CD14-positive monocyte (primary cell): Measurements from ENCODE around the gene TTC38. TPM values are rescaled to one million over a fixed set of nuclear protein-coding genes. Genes with fewer than 3 reads are reported as not detected.
A peak's percentile ranks its signal among the peaks of the same experiment; 100 is the strongest.

Source experiments
- DNase-seq, 3 donors: peaks; one replicate each; pipeline ENCODE4 v3.0.0-alpha.2; 2011 to 2022
- H2AFZ ChIP-seq: 2 replicates; pipeline ENCODE4 v1.6.0; 2012; ENCODE audit warnings: mild to moderate bottlenecking, low read depth, low read length, inconsistent platforms; ENCODE audit not compliant: insufficient read depth, poor library complexity, severe bottlenecking
- H3K27ac ChIP-seq, 2 donors: 1 replicate in 1 of 2; 2 replicates in 1 of 2; pipeline ENCODE4 v1.5.1; 2012 to 2013; ENCODE audit warnings: low read length in 2 of 2, control low read depth in 1 of 2, inconsistent platforms in 1 of 2, low read depth in 1 of 2, mild to moderate bottlenecking in 1 of 2
- H3K27me3 ChIP-seq, 2 donors: one replicate each; pipeline versions ENCODE4 v1.6.0 to v1.6.1; 2011 to 2013; ENCODE audit warnings: low read length in 2 of 2; ENCODE audit not compliant: control insufficient read depth in 2 of 2, insufficient read depth in 2 of 2
- H3K36me3 ChIP-seq, 2 donors: replicated peaks in 1 of 2; 1 replicate in 1 of 2; 2 replicates in 1 of 2; pipeline versions ENCODE4 v1.5.1 to v1.6.1; 2012 to 2013; ENCODE audit warnings: low read length in 2 of 2, control low read depth in 1 of 2, inconsistent platforms in 1 of 2, mild to moderate bottlenecking in 1 of 2; ENCODE audit not compliant: insufficient read depth in 2 of 2, control insufficient read depth in 1 of 2
- H3K4me1 ChIP-seq, 2 donors: 1 replicate in 1 of 2; 2 replicates in 1 of 2; pipeline versions ENCODE4 v1.5.1 to v1.6.1; 2012 to 2013; ENCODE audit warnings: low read length in 2 of 2, control low read depth in 1 of 2, inconsistent platforms in 1 of 2, mild to moderate bottlenecking in 1 of 2, moderate library complexity in 1 of 2; ENCODE audit not compliant: insufficient read depth in 2 of 2, control insufficient read depth in 1 of 2
- H3K4me2 ChIP-seq: replicated peaks from 2 replicates; pipeline ENCODE3; 2012; ENCODE audit warnings: low read length, moderate library complexity, mild to moderate bottlenecking; ENCODE audit not compliant: poor library complexity, severe bottlenecking; ENCODE audit errors: extremely low read depth
- H3K4me3 ChIP-seq, 3 experiments: fragments of 200-600 bp in 1 of 3; sonication (generic) in 1 of 3; replicated peaks in 1 of 3; 1 replicate in 2 of 3; 2 replicates in 1 of 3; pipeline ENCODE4 v1.5.1; 2011 to 2013; ENCODE audit warnings: low read length in 3 of 3, mild to moderate bottlenecking in 3 of 3, control low read depth in 2 of 3, low read depth in 2 of 3, inconsistent platforms in 1 of 3, moderate library complexity in 1 of 3
- H3K79me2 ChIP-seq: 2 replicates; pipeline ENCODE4 v1.6.0; 2012; ENCODE audit warnings: mild to moderate bottlenecking, control low read depth, inconsistent platforms, low read length, moderate library complexity; ENCODE audit not compliant: insufficient read depth
- H3K9ac ChIP-seq: 2 replicates; pipeline ENCODE4 v1.6.0; 2017; ENCODE audit warnings: low read length, mild to moderate bottlenecking; ENCODE audit not compliant: insufficient read depth, poor library complexity, severe bottlenecking
- H3K9me3 ChIP-seq, 2 donors: replicated peaks in 1 of 2; 1 replicate in 1 of 2; 2 replicates in 1 of 2; pipeline versions ENCODE4 v1.5.1 to v1.6.1; 2012 to 2013; ENCODE audit warnings: low read length in 2 of 2, control low read depth in 1 of 2; ENCODE audit not compliant: control insufficient read depth in 1 of 2, insufficient read depth in 1 of 2
- H4K20me1 ChIP-seq: 2 replicates; pipeline ENCODE4 v1.6.0; 2012; ENCODE audit warnings: mild to moderate bottlenecking, low read length, control low read depth, moderate library complexity; ENCODE audit not compliant: insufficient read depth
- H3K27ac Mint-ChIP-seq, 7 donors: one replicate each; pipeline ENCODE4 v1.8.0; 2020; ENCODE audit warnings: mild to moderate bottlenecking in 7 of 7, mixed read lengths in 7 of 7, moderate library complexity in 6 of 7, inconsistent platforms in 2 of 7
- H3K27me3 Mint-ChIP-seq, 3 donors: one replicate each; pipeline ENCODE4 v1.8.0; 2021 to 2022; ENCODE audit warnings: low read depth in 3 of 3, mild to moderate bottlenecking in 3 of 3, mixed read lengths in 3 of 3, moderate library complexity in 3 of 3, inconsistent platforms in 1 of 3
- H3K36me3 Mint-ChIP-seq, 2 donors: one replicate each; pipeline ENCODE4 v1.8.0; 2020; ENCODE audit warnings: mixed read lengths in 2 of 2, inconsistent platforms in 1 of 2, mild to moderate bottlenecking in 1 of 2
- H3K4me1 Mint-ChIP-seq: one replicate; pipeline ENCODE4 v1.8.0; 2020; ENCODE audit warnings: mild to moderate bottlenecking, mixed read lengths
- H3K4me3 Mint-ChIP-seq, 2 donors: one replicate each; pipeline ENCODE4 v1.8.0; 2020; ENCODE audit warnings: mild to moderate bottlenecking in 2 of 2, mixed read lengths in 2 of 2, moderate library complexity in 1 of 2
- H3K9me3 Mint-ChIP-seq, 7 donors: one replicate each; pipeline ENCODE4 v1.8.0; 2020 to 2022; ENCODE audit warnings: mixed read lengths in 7 of 7, mild to moderate bottlenecking in 6 of 7, moderate library complexity in 6 of 7, inconsistent platforms in 2 of 7
- CTCF ChIP-seq: fragments of 200-600 bp; IDR thresholded peaks from one replicate; pipeline ENCODE4 v1.8.0; 2022; ENCODE audit warnings: antibody characterized with exemption, mild to moderate bottlenecking
- WGBS: methylation state at CpG from one replicate; pipeline ENCODE4 v1.1.5; 2013; ENCODE audit warnings: missing lambda C conversion rate; ENCODE audit not compliant: insufficient coverage; 5-methylcytosine and 5-hydroxymethylcytosine counted together
- intact Hi-C, 2 donors: fragments of 100-400 bp; cut with micrococcal nuclease; formaldehyde crosslinking; loops; one replicate each; pipeline versions ENCODE4 v1.15.0 to v1.15.1; 2023
- polyA plus RNA-seq, 3 donors: library from polyadenylated mRNA; depleted of rRNA in 1 of 3; unstranded in 2 of 3; stranded (reverse) in 1 of 3; fragments of 300-500 nt in 2 of 3; fragments of >200 nt in 1 of 3; fragmentation: Illumina TruSeq in 2 of 3; gene quantifications; 1 replicate in 2 of 3; 2 replicates in 1 of 3; pipeline ENCODE4 v1.2.3, GENCODE V29; 2012 to 2021

The TTC38 gene
- polyA plus RNA-seq, 3 donors = 14.7 to 22.5 (median 17.0) TPM

DNA sequence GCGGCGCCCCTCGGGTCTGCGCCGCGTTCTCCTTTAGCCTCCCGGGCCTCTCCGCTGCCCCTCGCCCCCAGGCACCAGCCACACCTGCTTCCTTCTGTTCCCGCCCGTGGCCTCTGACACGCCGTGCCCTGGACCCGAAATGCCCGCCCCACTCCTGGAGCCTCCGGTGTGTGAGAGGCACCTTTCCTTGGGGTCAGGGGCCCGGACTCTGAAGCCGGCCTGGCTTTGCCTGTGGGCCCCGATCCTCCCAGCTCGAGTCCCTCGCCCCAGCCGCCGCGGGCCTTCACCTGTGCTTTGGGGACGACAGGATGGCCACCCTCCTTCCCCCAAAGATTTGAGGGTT is 17.1 kb upstream of the TTC38 start:
- Mint-ChIP-seq H3K4me1 (peaks cover 26% of the 10 kb centered on the region), H3K36me3 (peaks cover 6% of the 10 kb centered on the region in 2 donors), H3K4me3 (peak overlapping the region; percentile 89 to 93), H3K9me3 (peaks cover 0 to 5% (median 0%) of the 10 kb centered on the region in 7 donors), H3K27me3 (peaks cover 0 to 4% (median 0%) of the 10 kb centered on the region in 3 donors), H3K27ac (peak overlapping the region; percentile 33 to 84 (median 72))
- TF ChIP-seq CTCF = no peak
- Histone ChIP-seq H3K9me3 (no peaks in the 10 kb centered on the region), H3K27ac (peak overlapping the region in 1 of 2 donors; percentile 81), H3K79me2 (peaks cover 4% of the 10 kb centered on the region), H3K27me3 (no peaks in the 10 kb centered on the region), H2AFZ (peak overlapping the region; percentile 95), H3K4me2 (peak overlapping the region; percentile 91), H3K4me1 (peaks cover 14 to 19% of the 10 kb centered on the region in 2 donors), H4K20me1 (no peaks in the 10 kb centered on the region), H3K4me3 (peak overlapping the region; percentile 58 to 88 (median 67)), H3K9ac (peak overlapping the region; percentile 77), H3K36me3 (no peaks in the 10 kb centered on the region)
- 6% methylated on average over 25 of the region's 25 CpGs for whole genome bisulfite sequencing
- no peak for DNase-seq
- intact Hi-C loops = loop anchor here in 1 of 2 donors (5.0 kb wide), 1 partner anchor 98 kb away; the partner anchor contains the start of gene PPARA

DNA sequence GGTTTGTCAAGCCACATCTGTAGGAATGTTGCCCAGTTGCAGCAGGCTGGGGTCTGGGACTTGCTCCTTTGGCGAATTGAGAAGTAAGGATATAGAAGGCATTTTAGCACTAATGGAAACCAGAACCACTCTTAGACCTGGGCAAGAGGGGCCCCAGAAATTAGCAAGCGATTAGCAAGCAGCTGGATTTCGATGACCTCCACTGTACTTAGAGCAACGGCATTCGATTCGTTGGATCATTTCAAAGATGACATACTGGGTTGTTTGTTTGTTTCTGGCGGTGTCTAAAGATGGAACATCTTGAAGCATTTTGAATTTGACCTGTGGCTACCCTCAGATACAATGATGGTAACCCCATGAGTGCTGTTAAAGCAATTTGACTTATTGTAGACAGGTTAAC is 16.5 kb upstream of the TTC38 start:
- no peaks in the 10 kb centered on the region for H3K27me3 ChIP-seq
- H3K27ac ChIP-seq = no peak overlapping the region
- Mint-ChIP-seq H3K4me3 (peak overlapping the region; percentile 89 to 93), H3K9me3 (peaks cover 0 to 3% (median 0%) of the 10 kb centered on the region in 7 donors), H3K36me3 (peaks cover 5 to 6% of the 10 kb centered on the region in 2 donors), H3K27ac (peak overlapping the region in 2 of 7 donors; percentile 33 to 72), H3K4me1 (peaks cover 26% of the 10 kb centered on the region), H3K27me3 (peaks cover 0 to 4% (median 0%) of the 10 kb centered on the region in 3 donors)
- DNase-seq = no peak
- H3K79me2 ChIP-seq = peaks cover 4% of the 10 kb centered on the region
- TF ChIP-seq CTCF = no peak
- no peaks in the 10 kb centered on the region for H4K20me1 ChIP-seq
- H3K9me3 ChIP-seq = no peaks in the 10 kb centered on the region
- WGBS = 63% methylated on average over 2 of the region's 7 CpGs
- peak overlapping the region; percentile 77 for H3K9ac ChIP-seq
- peak overlapping the region in 2 of 3 experiments; percentile 67 to 88 for H3K4me3 ChIP-seq
- H2AFZ ChIP-seq = peak overlapping the region; percentile 95
- H3K36me3 ChIP-seq = no peaks in the 10 kb centered on the region
- H3K4me2 ChIP-seq = peak overlapping the region; percentile 91
- peaks cover 14 to 19% of the 10 kb centered on the region in 2 donors for H3K4me1 ChIP-seq
- intact Hi-C loops = loop anchor here in 1 of 2 donors (5.0 kb wide), 1 partner anchor 99 kb away; the partner anchor contains the start of gene PPARA
